ENCODE results near the gene CDC20.

The CDC20 gene

GRCh38 chr1:43319288-43319687, 39.5 kb upstream of the CDC20 start:
- TF ChIP-seq POLR2A (IDR thresholded peaks at IDR 0.05; ENCODE audit: low read depth, low read length): no peak
- DNase-seq (ENCODE audit: insufficient read length, low spot score) (no peak), FAIRE-seq (no peak)

- FAIRE-seq: no peak
- DNase-seq (ENCODE audit: insufficient read length, low spot score): no peak
- no peak for TF ChIP-seq POLR2A (IDR thresholded peaks at IDR 0.05; ENCODE audit: low read depth, low read length)
Observed at GRCh38 chr1:43319766-43320165, 39.0 kb upstream of the CDC20 start.

GRCh38 chr1:43321331-43321891, 37.4 kb upstream of the CDC20 start:
- TF ChIP-seq POLR2A (IDR thresholded peaks at IDR 0.05; ENCODE audit: low read depth, low read length): no peak
- FAIRE-seq: no peak
- DNase-seq (ENCODE audit: insufficient read length, low spot score): no peak

GRCh38 chr1:43322506-43322905, 36.3 kb upstream of the CDC20 start:
- FAIRE-seq (no peak), DNase-seq (ENCODE audit: insufficient read length, low spot score) (no peak)
- TF ChIP-seq POLR2A (IDR thresholded peaks at IDR 0.05; ENCODE audit: low read depth, low read length): no peak

- FAIRE-seq: no peak
- no peak for DNase-seq (ENCODE audit: insufficient read length, low spot score)
Observed at GRCh38 chr1:43324810-43325209, 34.0 kb upstream of the CDC20 start.

GRCh38 chr1:43325381-43325780, 33.4 kb upstream of the CDC20 start:
- no peak for FAIRE-seq
- no peak for DNase-seq (ENCODE audit: insufficient read length, low spot score)
- TF ChIP-seq POLR2A (IDR thresholded peaks at IDR 0.05; ENCODE audit: low read depth, low read length): no peak

More at GRCh38 chr1:43324810-43325209, 34.0 kb upstream of the CDC20 start:
- no peak for TF ChIP-seq POLR2A (IDR thresholded peaks at IDR 0.05; ENCODE audit: low read depth, low read length)

- TF ChIP-seq POLR2A (IDR thresholded peaks at IDR 0.05; ENCODE audit: low read depth, low read length): no peak
- DNase-seq (ENCODE audit: insufficient read length, low spot score): no peak
- FAIRE-seq: no peak
Observed at GRCh38 chr1:43327549-43328292, 31.1 kb upstream of the CDC20 start.

GRCh38 chr1:43329995-43330751, 28.6 kb upstream of the CDC20 start:
- TF ChIP-seq POLR2A (IDR thresholded peaks at IDR 0.05; ENCODE audit: low read depth, low read length): no peak
- peak; percentile 91 for FAIRE-seq
- DNase-seq (ENCODE audit: insufficient read length, low spot score): peak; percentile 90

GRCh38 chr1:43331688-43332087, 27.1 kb upstream of the CDC20 start:
- FAIRE-seq: no peak
- no peak for TF ChIP-seq POLR2A (IDR thresholded peaks at IDR 0.05; ENCODE audit: low read depth, low read length)

GRCh38 chr1:43334453-43335205, 24.2 kb upstream of the CDC20 start:
- FAIRE-seq (no peak), DNase-seq (ENCODE audit: insufficient read length, low spot score) (no peak)
- TF ChIP-seq POLR2A (IDR thresholded peaks at IDR 0.05; ENCODE audit: low read depth, low read length): no peak

More at GRCh38 chr1:43331688-43332087, 27.1 kb upstream of the CDC20 start:
- no peak for DNase-seq (ENCODE audit: insufficient read length, low spot score)

- DNase-seq (ENCODE audit: insufficient read length, low spot score): no peak
- FAIRE-seq: no peak
- TF ChIP-seq POLR2A (IDR thresholded peaks at IDR 0.05; ENCODE audit: low read depth, low read length): no peak
Observed at GRCh38 chr1:43337588-43337987, 21.2 kb upstream of the CDC20 start, which contains the start of gene MPL. MPL (plus strand) TSS chr1:43337818; CDS start chr1:43337849, 31 bp downstream.

- FAIRE-seq: no peak
- TF ChIP-seq POLR2A (IDR thresholded peaks at IDR 0.05; ENCODE audit: low read depth, low read length): no peak
Observed at GRCh38 chr1:43338001-43338400, 20.8 kb upstream of the CDC20 start.

GRCh38 chr1:43339584-43340232, 19.1 kb upstream of the CDC20 start:
- TF ChIP-seq POLR2A (IDR thresholded peaks at IDR 0.05; ENCODE audit: low read depth, low read length): no peak
- DNase-seq (ENCODE audit: insufficient read length, low spot score) (no peak), FAIRE-seq (no peak)

More at GRCh38 chr1:43338001-43338400, 20.8 kb upstream of the CDC20 start:
- DNase-seq (ENCODE audit: insufficient read length, low spot score): no peak

All from H54 (cell line).